Activated CD4-positive, alpha-beta T cell treated with anti-CD3 and anti-CD28 coated beads, Interleukin-2, Interleukin-6, amounts not matched to agents 100 ng/mL and 50 ng/mL, durations not matched to agents 16 hours and 8 hours (primary cell): Measurements from ENCODE around the gene CDK5.
"Not testable (repeated sequence)": the region's sequence is repeated elsewhere in the genome, so short reads cannot be mapped to it uniquely, and the experiment has no call there.

ENCODE experiments used
- DNase-seq: peaks from one replicate; pipeline ENCODE4 v3.0.0-alpha.2; 2020

Gene CDK5

GRCh38 chr7:151013733-151014497 lies 43.8 kb downstream of the CDK5 start:
- DNase-seq: peak; percentile 94

- no peak for DNase-seq
Measured at GRCh38 chr7:151013356-151013732, 44.4 kb downstream of the CDK5 start.

DNA sequence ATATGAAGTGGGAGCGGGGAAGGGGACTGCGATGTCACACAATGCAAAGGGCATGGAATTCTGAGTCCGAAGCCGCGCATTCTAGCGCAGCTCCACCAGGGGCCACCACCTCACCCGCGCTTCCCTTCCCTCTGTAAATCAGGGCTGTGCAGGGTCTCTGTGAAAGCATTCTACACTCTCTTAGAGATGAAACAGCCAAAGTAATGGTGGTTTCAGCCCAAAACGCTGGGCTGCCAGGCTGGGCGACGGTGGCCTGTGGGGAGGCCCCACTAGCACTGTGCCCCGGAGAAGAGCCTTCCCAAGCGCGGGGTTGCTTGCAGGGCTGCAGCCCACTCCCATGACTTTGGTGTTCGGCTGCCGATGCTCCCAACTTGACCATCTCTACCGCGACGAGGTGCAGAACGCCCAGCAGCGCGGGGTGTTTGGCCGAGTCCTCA lies 44.8 kb downstream of the CDK5 start:
- peak; percentile 27 for DNase-seq

DNA sequence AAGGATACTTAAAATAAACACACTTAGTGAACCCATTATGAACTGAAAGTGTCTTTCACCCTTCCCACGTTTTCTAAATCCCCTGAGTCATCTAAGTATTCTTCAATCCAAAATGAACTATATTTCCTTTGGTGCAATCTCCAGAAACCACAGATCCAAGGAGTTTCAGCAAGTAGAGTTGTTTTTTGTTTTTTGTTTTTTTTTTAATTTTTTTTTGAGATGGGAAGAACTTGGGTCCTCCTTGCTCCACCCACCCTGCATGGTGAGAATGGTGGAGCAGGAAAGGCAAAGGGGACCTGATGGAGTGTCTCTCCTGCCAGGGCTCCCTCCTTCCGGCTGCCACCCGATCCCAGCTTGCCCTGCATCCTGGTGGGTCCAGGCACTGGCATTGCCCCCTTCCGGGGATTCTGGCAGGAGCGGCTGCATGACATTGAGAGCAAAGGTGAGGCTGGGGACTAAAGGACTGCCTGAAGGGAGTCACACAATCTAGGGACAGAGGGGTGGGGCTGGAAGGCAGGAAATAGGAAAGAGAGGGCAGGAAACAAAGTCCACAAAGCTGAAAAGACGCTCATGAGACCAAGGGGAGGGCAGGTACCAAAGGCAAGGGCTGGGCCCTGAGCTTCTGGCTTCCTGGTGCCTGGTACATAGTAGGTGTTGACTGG lies 45.5 kb downstream of the CDK5 start:
- no peak for DNase-seq

DNA sequence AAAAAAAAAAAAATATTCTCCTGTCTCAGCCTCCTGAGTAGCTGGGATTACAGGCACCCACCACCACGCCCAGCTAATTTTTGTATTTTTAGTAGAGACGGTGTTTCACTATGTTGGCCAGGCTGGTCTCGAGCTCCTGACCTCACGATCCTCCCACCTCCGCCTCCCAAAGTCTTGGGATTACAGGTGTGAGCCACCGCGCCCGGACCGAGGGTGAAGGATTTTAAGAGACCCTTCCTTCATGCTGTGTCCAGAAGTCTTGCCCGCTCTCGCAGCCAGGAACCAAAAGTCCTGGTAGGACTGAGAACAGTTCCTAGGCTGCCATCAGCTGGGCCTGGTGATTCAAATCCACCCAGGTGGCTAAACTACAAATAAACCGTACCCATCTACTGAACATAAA lies 46.1 kb downstream of the CDK5 start:
- DNase-seq: not testable (repeated sequence)

- no peak for DNase-seq
Measured at GRCh38 chr7:151011097-151011409, 46.6 kb downstream of the CDK5 start.

GRCh38 chr7:151010307-151011096 lies 47.2 kb downstream of the CDK5 start:
- DNase-seq: peak; percentile 61

- no peak for DNase-seq
Measured at GRCh38 chr7:151010037-151010306, 47.7 kb downstream of the CDK5 start.

DNA sequence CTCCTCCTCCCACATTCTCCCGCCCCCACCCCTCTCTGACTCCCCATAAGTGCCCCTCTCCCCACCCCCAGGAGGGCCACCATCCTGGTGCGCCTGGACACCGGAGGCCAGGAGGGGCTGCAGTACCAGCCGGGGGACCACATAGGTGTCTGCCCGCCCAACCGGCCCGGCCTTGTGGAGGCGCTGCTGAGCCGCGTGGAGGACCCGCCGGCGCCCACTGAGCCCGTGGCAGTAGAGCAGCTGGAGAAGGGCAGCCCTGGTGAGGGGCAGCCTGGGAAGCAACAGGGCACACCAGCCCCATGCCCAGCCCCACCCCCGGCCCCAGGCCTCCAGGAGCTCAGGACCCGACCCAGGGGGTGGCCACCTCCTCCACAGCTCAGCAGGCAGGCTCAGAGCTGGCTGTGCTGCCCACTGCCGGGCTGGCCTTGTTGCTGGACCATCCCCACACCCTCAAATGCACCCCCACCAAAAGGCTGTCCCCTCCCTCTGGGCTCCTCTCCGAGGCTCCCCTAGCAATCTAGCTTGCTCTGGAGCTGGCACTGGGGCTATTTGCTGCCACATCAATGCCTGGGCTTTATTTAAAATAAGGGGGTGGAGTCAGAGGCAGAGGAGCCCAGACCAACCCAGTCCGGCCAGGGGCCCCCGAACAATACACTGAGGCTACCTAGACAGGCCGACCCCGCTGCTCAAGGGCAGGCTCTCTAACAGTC lies 48.2 kb downstream of the CDK5 start:
- DNase-seq: peak; percentile 38

- peak; percentile 95 for DNase-seq
Measured at GRCh38 chr7:151008511-151009323, 49.0 kb downstream of the CDK5 start.

GRCh38 chr7:151008143-151008510 lies 49.6 kb downstream of the CDK5 start:
- DNase-seq: peak; percentile 64

DNA sequence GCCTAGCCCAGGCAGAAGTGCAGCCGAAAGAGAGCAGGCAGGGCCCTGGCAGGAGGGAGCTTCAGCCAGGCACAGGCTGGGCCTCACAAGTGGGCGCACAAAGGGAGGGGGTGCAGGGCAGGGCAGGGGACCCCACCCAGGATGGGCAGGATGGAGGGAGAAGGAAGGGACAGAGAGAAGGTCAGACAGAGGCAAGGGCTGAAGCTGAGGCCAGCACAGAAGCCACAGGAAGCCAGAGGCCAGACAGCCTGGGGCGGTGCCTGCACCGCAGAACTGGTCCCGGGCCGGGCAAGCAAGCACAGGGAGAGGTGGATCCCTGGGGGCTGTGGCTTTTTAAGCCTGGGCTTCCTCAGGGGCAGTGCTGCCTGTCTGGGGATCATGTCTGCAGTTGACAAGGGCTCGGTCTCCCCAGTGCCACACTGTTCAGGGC lies 50.2 kb downstream of the CDK5 start:
- no peak for DNase-seq

DNA sequence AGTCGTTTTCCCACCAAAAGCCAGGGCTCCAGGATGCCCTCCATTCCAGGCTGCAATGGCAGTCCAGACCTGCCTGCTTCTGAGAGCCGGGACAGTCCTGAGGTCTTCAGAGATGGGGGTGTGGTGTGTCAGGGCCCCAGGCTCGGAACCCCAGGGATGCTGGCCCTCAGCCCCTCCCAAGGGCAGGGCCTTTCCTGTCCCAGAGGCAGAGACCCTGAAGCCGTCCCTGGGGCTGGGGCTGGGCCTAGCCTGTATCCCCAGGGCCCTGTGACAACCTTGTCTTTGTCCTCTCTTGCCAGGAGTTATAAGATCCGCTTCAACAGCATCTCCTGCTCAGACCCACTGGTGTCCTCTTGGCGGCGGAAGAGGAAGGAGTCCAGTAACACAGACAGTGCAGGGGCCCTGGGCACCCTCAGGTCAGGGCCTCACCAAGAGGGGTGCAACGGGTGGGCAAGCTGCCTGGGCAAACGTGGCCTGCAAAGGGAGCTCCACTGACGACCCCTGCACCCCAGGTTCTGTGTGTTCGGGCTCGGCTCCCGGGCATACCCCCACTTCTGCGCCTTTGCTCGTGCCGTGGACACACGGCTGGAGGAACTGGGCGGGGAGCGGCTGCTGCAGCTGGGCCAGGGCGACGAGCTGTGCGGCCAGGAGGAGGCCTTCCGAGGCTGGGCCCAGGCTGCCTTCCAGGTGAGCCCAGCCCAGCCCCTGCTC lies 51.0 kb downstream of the CDK5 start:
- no peak for DNase-seq

DNA sequence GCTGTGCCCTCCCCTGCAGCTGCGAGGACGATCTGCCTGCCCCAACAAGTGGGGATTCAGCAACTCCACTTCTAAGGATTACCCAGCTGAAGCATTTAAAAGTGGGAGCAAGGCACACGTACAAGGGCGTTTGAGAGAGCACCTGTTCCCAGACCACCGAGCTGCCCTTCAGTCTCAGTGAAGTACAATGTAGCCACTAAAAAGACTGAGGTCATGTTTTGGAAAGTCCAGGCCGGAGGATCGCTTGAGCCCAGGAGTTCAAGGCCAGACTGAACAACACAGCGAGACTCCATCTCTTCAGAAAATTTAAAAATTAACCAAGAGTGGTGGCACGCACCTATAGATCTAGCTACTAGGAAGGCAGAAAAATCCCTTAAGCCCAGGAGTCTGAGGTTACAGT lies 52.1 kb downstream of the CDK5 start:
- no peak for DNase-seq
